ENCODE data around the gene ST3GAL2.

- TF ChIP-seq POLR2A (IDR thresholded peaks at IDR 0.05) (no peak), CTCF (IDR thresholded peaks at IDR 0.05) (no peak)
Measured at GRCh38 chr16:70410734-70411133, 28.2 kb downstream of the ST3GAL2 start.
